ENCODE measurements around the gene RPAP2.

GRCh38 chr1:92447033-92447681 lies 148.3 kb downstream of the RPAP2 start:
- TF ChIP-seq CTCF (IDR thresholded peaks at IDR 0.05 in 2 of 3, conservative IDR thresholded peaks at IDR 0.05 in 1 of 3; ENCODE audit: borderline replicate concordance in 1 of 3, insufficient read depth in 1 of 3, low read depth in 2 of 3, low read length in 2 of 3), result no peak
- TF ChIP-seq POLR2A (IDR thresholded peaks at IDR 0.05; ENCODE audit: borderline replicate concordance, extremely low read depth, insufficient read depth, insufficient read length), result no peak
- TF ChIP-seq RAD21 (IDR thresholded peaks at IDR 0.05; ENCODE audit: low read depth), result no peak
- no peak for TF ChIP-seq REST (IDR thresholded peaks at IDR 0.05; ENCODE audit: low read depth)
- TF ChIP-seq ZFX (IDR thresholded peaks at IDR 0.05), result no peak
- TF ChIP-seq EZH2 (IDR thresholded peaks at IDR 0.05), result no peak
- TF ChIP-seq POLR2AphosphoS5 (IDR thresholded peaks at IDR 0.05; ENCODE audit: low read depth, low read length), result no peak
